ENCODE results near the gene PRR30.
A peak's percentile ranks its signal among the peaks of the same experiment; 100 is the strongest.
"Not testable (repeated sequence)": the region's sequence is repeated elsewhere in the genome, so short reads cannot be mapped to it uniquely, and the experiment has no call there.

Gene PRR30

GRCh38 chr2:27127883-27128667 is 11.1 kb downstream of the PRR30 start:
- DNase-seq, result no peak

DNA sequence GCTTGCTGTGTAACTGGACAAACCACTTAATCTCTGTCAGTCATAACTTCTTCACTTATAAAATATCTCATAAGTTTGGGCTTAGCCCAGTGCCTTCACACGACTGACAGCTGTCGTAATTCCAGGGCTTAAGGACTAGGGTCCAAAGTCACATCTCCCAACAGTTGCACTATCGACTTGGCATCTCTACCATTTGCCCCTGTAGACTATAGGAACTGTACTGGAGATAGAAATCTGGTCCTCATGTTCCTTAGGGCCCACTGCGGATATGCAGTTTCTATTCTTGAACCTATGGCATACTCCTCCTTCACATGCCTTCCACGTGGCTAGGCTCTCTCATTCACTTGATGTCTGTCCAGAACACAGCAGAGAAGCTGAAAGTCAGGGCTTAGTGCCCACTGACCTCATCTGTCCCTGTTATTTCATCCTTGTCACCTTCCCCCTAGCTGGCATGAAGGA is 12.9 kb downstream of the PRR30 start:
- no peak for DNase-seq

- DNase-seq, result no peak
Measured at GRCh38 chr2:27125104-27125503, 14.1 kb downstream of the PRR30 start.

DNA sequence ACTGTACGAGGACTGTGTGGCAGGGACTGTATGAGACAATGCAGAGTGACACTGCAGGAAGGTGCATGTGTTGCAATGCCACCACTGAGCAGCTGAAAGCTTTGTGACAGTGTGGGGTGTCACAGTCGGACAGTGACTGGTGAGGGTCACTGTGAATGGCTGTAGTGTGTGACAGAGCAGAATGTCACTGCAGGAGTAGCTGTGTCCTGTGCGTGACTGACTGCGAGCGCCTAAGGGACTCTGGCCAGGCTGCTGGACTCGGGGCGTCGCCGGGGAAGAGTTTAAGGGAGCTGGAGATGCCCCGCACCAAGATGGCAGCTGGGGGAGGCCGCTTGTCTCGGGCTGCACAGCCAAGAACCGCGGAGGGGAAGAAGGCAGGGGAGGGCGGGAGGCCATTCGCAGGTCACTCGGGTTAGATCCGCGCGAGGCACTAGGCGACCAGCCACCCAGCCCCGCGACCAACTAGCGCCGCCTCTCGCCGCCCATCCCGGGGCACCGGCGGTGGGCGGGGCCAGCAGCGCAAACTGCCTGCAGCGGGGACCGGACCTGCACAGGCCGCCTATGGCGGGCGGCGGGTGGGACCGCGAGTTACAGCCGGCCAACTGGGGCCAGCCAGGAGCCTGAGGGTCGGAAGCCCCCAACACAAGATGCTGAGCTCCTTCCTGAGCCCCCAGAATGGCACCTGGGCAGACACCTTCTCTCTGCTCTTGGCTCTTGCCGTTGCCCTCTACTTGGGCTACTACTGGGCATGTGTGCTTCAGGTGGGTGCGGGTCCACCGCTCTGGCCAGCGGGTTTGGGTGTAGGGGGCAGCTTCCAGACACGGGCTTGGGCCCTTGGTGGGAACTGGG is 15.7 kb downstream of the PRR30 start, which contains the start of gene ABHD1:
ABHD1 (plus strand) TSS at position 514 of the 849 bp plus-strand sequence; CDS start at position 648, 134 bp downstream.
- DNase-seq, result peak; percentile 23 to 43

DNA sequence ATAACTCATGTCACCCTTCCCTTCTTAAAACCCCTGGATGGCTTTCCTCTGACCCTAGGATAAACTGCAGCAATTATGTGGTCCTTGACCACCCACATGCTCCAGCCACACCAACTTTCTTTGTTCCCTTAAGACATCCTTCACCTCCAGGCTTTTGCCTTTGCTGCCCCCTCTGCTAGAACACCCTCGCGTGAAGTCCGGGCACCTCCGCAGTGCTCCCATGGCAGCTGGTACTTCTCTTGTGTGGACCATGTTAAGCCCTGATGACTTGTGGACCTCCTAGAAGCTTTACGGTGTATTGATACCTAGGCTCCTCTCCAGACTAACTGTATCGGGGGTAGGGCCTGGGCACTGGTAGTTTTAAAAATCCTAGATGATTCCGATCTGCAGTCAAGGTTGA is 16.4 kb downstream of the PRR30 start:
- DNase-seq, result no peak

GRCh38 chr2:27121906-27122305 is 17.3 kb downstream of the PRR30 start:
- DNase-seq, result no peak

GRCh38 chr2:27119330-27119670 is 19.9 kb downstream of the PRR30 start:
- DNase-seq, result peak in 1 of 2 experiments; percentile 46

GRCh38 chr2:27118525-27119329 is 20.5 kb downstream of the PRR30 start, which contains the start of gene CGREF1:
TSS of gene CGREF1 (minus strand) at chr2:27119128. CDS start at chr2:27104366, 14,762 bp downstream.
- DNase-seq, result peak in 1 of 2 experiments; percentile 46

DNA sequence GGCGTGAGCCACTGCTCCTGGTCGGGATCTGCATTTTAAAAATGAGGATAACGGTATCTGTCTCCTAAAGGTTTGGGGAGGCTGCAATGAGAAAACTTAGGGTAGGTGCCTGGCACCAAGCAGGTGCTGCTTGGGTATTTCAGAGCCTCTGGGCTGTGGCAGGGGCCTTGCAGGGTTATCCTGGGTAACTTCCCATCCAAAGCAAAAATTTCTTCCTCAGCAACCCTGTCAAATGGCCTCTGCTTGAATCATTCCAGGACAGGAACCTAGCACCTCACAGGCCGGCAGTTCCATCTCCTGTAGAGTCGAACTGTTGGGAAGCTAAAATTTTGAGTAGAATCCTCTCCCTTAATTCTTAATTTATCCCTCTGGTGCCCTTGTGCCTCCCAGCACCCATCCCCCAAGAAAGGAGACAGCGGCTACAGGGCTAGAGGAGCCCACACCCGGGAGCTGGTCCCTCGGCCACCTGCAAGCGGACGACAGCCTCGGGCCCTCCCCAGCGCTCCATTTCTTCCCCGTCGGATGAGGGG is 21.1 kb downstream of the PRR30 start:
- DNase-seq, result no peak

GRCh38 chr2:27115519-27115918 is 23.7 kb downstream of the PRR30 start:
- no peak for DNase-seq

- not testable (repeated sequence) for DNase-seq
Measured at GRCh38 chr2:27111392-27112078, 27.7 kb downstream of the PRR30 start.

DNA sequence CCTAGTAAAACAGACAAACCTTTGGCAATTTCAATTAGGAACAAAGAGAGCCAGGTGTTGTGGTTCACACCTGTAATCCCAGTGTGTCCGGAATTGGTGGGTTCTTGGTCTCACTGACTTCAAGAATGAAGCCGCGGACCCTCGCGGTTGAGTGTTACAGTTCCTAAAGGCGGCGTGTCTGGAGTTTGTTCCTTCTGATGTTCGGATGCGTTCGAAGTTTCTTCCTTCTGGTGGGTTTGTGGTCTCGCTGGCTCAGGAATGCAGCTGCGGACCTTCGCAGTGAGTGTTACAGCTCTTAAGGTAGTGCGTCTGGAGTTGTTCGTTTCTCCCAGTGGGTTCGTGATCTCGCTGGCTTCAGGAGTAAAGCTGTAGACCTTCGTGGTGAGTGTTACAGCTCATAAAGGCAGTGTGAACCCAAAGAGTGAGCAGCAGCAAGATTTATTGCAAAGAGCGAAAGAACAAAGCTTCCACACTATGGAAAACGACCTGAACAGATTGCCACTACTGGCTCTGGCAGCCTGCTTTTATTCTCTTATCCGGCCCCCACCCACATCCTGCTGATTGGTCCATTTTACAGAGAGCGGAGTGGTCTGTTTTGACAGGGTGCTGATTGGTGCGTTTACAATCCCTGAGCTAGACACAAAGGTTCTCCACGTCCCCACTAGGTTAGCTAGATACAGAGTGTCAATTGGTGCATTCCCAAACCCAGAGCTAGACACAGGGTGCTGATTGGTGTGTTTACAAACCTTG is 28.4 kb downstream of the PRR30 start:
- not testable (repeated sequence) for DNase-seq

DNA sequence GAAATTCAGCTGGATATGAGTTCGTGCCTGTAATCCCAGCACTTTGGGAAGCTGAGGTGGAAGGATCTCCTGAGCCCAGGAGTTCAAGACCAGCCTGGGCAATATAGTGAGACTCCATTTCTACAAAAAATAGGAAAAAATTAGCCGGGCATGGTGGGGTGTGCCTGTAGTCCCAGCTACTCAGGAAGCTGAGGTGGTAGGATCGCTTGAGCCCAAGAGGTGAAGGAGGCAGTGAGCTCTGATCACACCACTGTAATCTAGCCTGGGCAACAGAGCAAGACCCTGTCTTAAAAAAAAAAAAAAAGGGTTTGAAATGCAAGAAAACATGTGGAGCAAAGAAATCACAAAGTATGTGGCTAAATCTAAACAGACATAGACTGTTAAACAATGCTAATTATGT is 30.1 kb downstream of the PRR30 start:
- DNase-seq, result no peak

DNA sequence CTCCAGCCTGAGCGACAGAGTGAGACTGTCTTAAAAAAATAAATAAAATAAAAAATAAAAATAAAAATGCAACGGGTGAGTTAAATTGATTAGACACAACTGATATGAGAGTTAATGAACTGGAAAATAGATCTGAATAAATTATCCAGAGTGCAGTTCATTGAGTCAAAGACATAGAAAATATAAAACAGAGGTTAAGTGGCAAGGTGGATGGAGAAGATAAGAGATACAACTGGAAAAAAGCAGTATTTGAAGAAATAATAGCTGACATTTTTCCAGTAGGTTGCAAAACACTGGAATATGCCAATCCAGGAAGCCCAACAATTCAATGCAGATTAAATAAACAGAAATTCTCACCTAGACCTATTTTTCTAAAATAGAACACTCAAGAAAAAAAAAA is 31.0 kb downstream of the PRR30 start:
- no peak for DNase-seq

DNA sequence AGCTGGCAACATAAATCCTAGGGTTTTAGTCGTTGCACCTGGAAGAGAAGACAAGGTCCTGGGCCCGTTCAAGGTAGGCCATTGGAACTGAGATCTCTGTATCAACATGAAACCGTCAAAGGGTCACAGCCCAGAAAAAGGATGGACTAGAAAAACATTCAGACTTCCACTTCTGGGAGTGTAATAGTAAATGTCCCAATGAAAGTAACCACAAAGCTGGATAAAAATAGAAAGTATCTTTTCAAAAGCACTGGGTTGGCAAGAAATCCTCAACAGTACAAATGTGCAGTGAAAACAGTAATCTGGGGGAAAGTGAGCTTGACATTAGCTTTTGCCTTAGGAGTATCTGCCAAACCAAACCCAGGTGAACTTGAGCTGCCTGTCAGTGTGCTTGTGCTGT is 33.2 kb downstream of the PRR30 start:
- DNase-seq, result no peak

DNA sequence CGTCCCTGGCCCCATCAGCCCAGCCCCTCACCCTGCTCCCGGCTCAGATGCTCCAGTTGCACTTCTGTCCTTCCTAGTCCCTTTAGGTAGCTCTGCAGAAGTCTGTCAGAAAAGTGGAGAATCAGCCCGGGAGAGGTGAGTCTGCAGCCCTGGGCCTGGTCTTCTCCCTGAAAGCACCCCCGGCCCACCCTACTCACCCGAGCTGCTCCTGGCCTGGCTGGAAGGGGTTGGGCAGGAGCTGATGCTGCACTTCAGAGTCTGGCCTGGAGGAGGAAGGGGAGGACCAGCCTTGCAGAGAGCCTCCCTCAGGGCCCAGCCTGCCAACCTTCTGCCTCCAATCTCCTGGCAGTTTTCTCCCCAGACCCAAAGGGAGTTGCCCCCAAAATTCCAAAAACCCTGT is 36.9 kb downstream of the PRR30 start:
- DNase-seq, result no peak

DNA sequence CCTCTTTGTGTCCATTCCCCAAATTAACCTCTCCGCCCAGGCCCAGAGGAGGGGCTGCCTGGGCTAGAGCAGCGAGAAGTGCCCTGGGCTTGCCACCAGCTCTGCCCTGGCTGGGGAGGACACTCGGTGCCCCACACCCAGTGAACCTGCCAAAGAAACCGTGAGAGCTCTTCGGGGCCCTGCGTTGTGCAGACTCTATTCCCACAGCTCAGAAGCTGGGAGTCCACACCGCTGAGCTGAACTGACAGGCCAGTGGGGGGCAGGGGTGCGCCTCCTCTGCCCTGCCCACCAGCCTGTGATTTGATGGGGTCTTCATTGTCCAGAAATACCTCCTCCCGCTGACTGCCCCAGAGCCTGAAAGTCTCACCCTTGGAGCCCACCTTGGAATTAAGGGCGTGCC is 39.2 kb downstream of the PRR30 start:
- DNase-seq, result no peak

DNA sequence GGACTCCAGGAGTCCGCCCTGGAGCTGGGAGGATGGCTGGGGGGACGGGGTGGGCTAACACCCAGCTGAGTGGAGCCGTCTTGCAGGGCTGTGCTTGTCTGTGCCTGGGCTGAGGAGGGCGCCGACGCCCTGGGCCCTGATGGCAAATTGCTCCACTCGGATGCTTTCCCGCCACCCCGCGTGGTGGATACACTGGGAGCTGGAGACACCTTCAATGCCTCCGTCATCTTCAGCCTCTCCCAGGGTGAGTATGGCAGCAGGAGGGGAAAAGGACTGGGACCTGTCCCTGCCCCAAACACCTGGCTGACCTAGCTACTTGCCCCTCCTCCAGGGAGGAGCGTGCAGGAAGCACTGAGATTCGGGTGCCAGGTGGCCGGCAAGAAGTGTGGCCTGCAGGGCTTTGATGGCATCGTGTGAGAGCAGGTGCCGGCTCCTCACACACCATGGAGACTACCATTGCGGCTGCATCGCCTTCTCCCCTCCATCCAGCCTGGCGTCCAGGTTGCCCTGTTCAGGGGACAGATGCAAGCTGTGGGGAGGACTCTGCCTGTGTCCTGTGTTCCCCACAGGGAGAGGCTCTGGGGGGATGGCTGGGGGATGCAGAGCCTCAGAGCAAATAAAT is 39.8 kb downstream of the PRR30 start:
- DNase-seq, result no peak

DNA sequence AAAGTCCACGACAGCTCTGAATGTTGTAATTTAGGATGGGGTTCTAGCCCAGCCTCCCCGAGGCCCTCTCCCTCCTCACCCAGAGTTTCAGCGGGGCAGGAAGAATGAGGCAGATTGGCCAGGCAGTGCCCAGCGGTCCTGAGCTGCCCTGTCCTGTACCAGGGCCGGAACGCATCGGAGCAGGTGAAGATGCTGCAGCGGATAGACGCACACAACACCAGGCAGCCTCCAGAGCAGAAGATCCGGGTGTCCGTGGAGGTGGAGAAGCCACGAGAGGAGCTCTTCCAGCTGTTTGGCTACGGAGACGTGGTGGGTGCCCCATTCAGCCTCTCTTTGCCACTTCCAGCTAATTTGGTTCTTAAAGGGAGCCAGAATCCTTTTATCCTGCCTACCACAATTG is 41.9 kb downstream of the PRR30 start:
- DNase-seq, result no peak

- no peak for DNase-seq
Measured at GRCh38 chr2:27096748-27097297, 42.4 kb downstream of the PRR30 start.

All from Kasumi-1 (cell line).